ENCODE data around the gene RPTOR. TPM values are rescaled to one million over a fixed set of nuclear protein-coding genes. Genes with fewer than 3 reads are reported as not detected.

RPTOR gene
- total and polyA plus RNA-seq, 2 donors (not counting 3 experiments of a cell fraction or from before 2014, with no cell fraction given): 10.7 to 41.8 TPM

GRCh38 chr17:80969030-80969673, 424.5 kb downstream of the RPTOR start:
- ChIA-PET CTCF (interaction anchor here (0.9 to 4.5 kb wide), 4 partner anchors 9 to 542 kb away, joined by 4 to 53 read pairs (median 5); no protein-coding TSS in a partner anchor), POLR2A (no interaction called here)
- FAIRE-seq: no peak
- Histone ChIP-seq H3K27ac (ENCODE audit: insufficient read depth, low read depth, low read length) (no peak overlapping the region), H3K9me3 (replicated peaks; ENCODE audit: control insufficient read depth, insufficient read depth, low read length) (no peaks in the 10 kb centered on the region), H3K9ac (replicated peaks; ENCODE audit: extremely low read depth, insufficient read depth, low read length) (no peak overlapping the region), H3K27me3 (ENCODE audit: control insufficient read depth in 2 of 2, insufficient read depth in 2 of 2, low read length in 2 of 2) (no peaks in the 10 kb centered on the region), H2AFZ (ENCODE audit: low read depth, low read length) (no peak overlapping the region), H3K4me2 (ENCODE audit: insufficient read depth, low read length) (no peak overlapping the region), H3K9me1 (replicated peaks; ENCODE audit: control insufficient read depth, extremely low read depth, insufficient read depth, low read length) (no peaks in the 10 kb centered on the region), H3K36me3 (ENCODE audit: control insufficient read depth in 2 of 2, extremely low read depth in 1 of 2, insufficient read depth in 2 of 2, low read length in 2 of 2) (no peaks in the 10 kb centered on the region), H4K20me1 (replicated peaks; ENCODE audit: control insufficient read depth, extremely low read depth, insufficient read depth, low read length) (no peaks in the 10 kb centered on the region), H3K4me1 (ENCODE audit: control insufficient read depth, extremely low read depth, insufficient read depth, low read length) (no peaks in the 10 kb centered on the region), H3K4me3 (replicated peaks in 1 of 3; ENCODE audit: insufficient read depth in 1 of 3, low read depth in 1 of 3, low read length in 3 of 3) (no peak overlapping the region), H3K79me2 (ENCODE audit: control insufficient read depth, insufficient read depth, low read length) (no peaks in the 10 kb centered on the region)
- no peak for DNase-seq (ENCODE audit: low read depth, low spot score)
- BruUV-seq (replicated peaks): no TSS peak
- dilution Hi-C loops (cut with MboI; ENCODE audit: extremely low pct_ligation_motif_present, low sequenced_read_pairs) (no loop called here), intact Hi-C loops (cut with micrococcal nuclease) (no loop called here)
- TF ChIP-seq POLR2AphosphoS5 (IDR thresholded peaks at IDR 0.05; ENCODE audit: insufficient read depth, low read depth, low read length): no peak
- TF ChIP-seq JUN (IDR thresholded peaks at IDR 0.05; ENCODE audit: borderline replicate concordance, insufficient read depth, insufficient read length, low read depth): no peak
- TF ChIP-seq MYC (IDR thresholded peaks at IDR 0.05; ENCODE audit: low read depth, low read length): no peak
- TF ChIP-seq MAX (IDR thresholded peaks at IDR 0.05; ENCODE audit: insufficient read depth, insufficient read length): no peak
- no peak for TF ChIP-seq FOS (IDR thresholded peaks at IDR 0.05; ENCODE audit: borderline replicate concordance, insufficient read depth, low read length)
- TF ChIP-seq EZH2 (IDR thresholded peaks at IDR 0.05; ENCODE audit: borderline replicate concordance, low read depth, low read length, severe bottlenecking): no peak
- TF ChIP-seq GATA2 (IDR thresholded peaks at IDR 0.05; ENCODE audit: insufficient read depth, insufficient read length, low read depth, low read length): no peak
- TF ChIP-seq POLR2A (IDR thresholded peaks at IDR 0.05; ENCODE audit: low read depth, low read length): no peak

All from endothelial cell of umbilical vein (primary cell).